ENCODE data around the gene FKBP5. TPM values are rescaled to one million over a fixed set of nuclear protein-coding genes. Genes with fewer than 3 reads are reported as not detected.
"Not testable (repeated sequence)": the region's sequence is repeated elsewhere in the genome, so short reads cannot be mapped to it uniquely, and the experiment has no call there.

The FKBP5 gene
- total RNA-seq, 2 donors from 2014 or later = 133 to 138 TPM

DNA sequence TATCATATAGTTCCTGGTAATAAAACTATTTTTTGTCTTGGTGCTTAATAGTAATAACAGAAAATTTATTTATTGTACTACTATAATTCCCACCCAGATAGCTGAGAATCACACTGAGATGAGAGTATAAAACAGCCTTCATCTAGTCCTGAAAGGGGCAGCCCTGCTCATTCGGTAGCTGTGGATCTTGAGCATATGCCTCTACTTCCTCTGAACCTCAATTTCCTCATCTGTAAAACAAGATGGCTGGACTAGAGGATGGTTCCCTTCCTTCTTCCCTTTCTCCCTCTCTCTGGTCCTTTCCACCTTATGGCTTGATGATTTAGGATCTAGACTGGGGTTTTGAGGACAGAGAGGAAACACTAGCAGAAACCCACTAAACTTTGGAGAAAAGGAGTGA lies 15.0 kb downstream of the FKBP5 start:
- Histone ChIP-seq H3K27ac (no peak overlapping the region), H3K4me1 (peaks cover 80% of the 10 kb centered on the region), H3K36me3 (replicated peaks in 1 of 2; ENCODE audit: insufficient read depth in 1 of 2, low read depth in 2 of 2) (no peaks in the 10 kb centered on the region), H3K4me3 (no peak overlapping the region), H3K9me3 (no peaks in the 10 kb centered on the region), H3K27me3 (no peaks in the 10 kb centered on the region)
- ATAC-seq (no peak), DNase-seq (no peak)
- 60 to 83% methylated on average over 1 of the region's 1 CpG for WGBS, 2 donors
- intact Hi-C loops (cut with DNase I) = no loop called here
- TF ChIP-seq POLR2A (IDR thresholded peaks at IDR 0.05) = no peak

DNA sequence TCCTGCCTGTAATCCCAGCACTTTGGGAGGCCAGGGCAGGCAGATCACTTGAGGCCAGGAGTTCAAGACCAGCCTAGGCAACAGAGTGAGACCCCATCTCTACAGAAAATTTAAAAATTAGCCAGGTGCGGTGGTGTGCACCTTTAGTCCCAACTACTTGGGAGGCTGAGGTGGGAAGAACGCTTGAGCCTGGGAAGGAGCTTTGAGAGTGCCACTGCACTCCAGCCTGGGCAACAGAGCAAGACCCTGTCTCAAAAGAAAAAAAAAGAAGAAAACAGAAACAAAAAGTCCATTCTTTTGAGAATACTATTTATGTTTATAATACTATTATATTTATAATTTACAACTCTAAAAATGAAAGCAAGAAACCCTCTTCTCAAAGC lies 15.4 kb downstream of the FKBP5 start:
- intact Hi-C loops (cut with DNase I); H3K36me3 ChIP-seq (replicated peaks in 1 of 2; ENCODE audit: insufficient read depth in 1 of 2, low read depth in 2 of 2); H3K27ac ChIP-seq; H3K27me3 ChIP-seq; H3K9me3 ChIP-seq; DNase-seq; ATAC-seq; H3K4me3 ChIP-seq: not testable (repeated sequence)
- peaks cover 78% of the 10 kb centered on the region for H3K4me1 ChIP-seq
- WGBS, 2 donors = 93 to 98% methylated on average over 2 of the region's 2 CpGs

DNA sequence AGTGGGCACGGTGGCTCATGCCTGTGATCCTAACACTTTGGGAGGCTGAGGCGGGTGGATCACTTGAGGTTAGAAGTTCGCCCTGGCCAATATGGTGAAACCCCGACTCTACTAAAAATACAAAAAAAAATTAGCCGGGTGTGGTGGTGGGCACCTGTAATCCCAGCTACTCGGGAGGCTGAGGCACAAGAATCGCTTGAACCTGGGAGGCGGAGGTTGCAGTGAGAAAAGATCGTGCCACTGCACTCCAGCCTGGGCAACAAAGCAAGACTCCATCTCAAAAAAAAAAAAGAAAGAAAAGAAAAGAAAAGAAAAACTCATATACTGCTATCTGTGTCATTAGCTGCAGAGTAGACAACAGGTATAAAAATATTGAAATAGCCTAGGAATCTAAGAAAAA lies 18.3 kb downstream of the FKBP5 start:
- ATAC-seq; H3K27me3 ChIP-seq; H3K4me3 ChIP-seq; H3K27ac ChIP-seq; H3K36me3 ChIP-seq (replicated peaks in 1 of 2; ENCODE audit: insufficient read depth in 1 of 2, low read depth in 2 of 2); DNase-seq; intact Hi-C loops (cut with DNase I); H3K9me3 ChIP-seq: not testable (repeated sequence)
- peaks cover 74% of the 10 kb centered on the region for H3K4me1 ChIP-seq
- WGBS, 2 donors = 95 to 96% methylated on average over 9 of the region's 9 CpGs

DNA sequence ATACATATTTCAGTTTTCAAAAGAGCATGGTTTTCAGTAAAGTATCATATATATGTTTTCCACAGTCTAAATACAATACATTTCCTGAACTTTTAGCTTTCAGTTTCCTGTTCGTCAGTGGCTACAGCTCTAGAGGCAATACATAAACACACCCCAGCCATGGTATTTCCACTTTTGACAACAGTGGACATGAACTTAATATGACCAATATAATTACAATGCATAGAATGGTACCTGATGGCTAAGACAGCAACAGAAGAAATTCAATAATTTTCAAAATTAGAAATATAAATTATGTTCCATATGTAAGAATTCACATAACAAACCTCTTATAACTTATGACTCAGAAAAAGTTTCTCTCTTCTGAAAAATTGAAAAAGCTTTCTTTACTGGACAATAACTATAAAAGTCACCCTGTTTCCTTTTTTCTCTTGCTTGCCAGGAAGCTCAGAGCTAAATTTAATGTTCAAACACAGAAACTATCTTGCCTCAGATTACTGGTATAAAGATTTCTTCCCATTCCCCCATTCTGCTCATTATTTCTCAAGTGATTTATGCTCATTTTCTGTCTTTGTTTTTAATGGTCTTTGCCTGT lies 19.2 kb downstream of the FKBP5 start:
- H3K27me3 ChIP-seq = no peaks in the 10 kb centered on the region
- no peaks in the 10 kb centered on the region for H3K36me3 ChIP-seq (replicated peaks in 1 of 2; ENCODE audit: insufficient read depth in 1 of 2, low read depth in 2 of 2)
- TF ChIP-seq, protein P1, sequence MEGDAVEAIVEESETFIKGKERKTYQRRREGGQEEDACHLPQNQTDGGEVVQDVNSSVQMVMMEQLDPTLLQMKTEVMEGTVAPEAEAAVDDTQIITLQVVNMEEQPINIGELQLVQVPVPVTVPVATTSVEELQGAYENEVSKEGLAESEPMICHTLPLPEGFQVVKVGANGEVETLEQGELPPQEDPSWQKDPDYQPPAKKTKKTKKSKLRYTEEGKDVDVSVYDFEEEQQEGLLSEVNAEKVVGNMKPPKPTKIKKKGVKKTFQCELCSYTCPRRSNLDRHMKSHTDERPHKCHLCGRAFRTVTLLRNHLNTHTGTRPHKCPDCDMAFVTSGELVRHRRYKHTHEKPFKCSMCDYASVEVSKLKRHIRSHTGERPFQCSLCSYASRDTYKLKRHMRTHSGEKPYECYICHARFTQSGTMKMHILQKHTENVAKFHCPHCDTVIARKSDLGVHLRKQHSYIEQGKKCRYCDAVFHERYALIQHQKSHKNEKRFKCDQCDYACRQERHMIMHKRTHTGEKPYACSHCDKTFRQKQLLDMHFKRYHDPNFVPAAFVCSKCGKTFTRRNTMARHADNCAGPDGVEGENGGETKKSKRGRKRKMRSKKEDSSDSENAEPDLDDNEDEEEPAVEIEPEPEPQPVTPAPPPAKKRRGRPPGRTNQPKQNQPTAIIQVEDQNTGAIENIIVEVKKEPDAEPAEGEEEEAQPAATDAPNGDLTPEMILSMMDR (IDR thresholded peaks at IDR 0.05) = no peak
- no peak for TF ChIP-seq POLR2A (IDR thresholded peaks at IDR 0.05)
- H3K9me3 ChIP-seq = no peaks in the 10 kb centered on the region
- H3K27ac ChIP-seq = no peak overlapping the region
- 46 to 48% methylated on average over 1 of the region's 1 CpG for WGBS, 2 donors
- intact Hi-C loops (cut with DNase I) = no loop called here
- peaks cover 74% of the 10 kb centered on the region for H3K4me1 ChIP-seq
- ATAC-seq (no peak), DNase-seq (no peak)
- H3K4me3 ChIP-seq = no peak overlapping the region

DNA sequence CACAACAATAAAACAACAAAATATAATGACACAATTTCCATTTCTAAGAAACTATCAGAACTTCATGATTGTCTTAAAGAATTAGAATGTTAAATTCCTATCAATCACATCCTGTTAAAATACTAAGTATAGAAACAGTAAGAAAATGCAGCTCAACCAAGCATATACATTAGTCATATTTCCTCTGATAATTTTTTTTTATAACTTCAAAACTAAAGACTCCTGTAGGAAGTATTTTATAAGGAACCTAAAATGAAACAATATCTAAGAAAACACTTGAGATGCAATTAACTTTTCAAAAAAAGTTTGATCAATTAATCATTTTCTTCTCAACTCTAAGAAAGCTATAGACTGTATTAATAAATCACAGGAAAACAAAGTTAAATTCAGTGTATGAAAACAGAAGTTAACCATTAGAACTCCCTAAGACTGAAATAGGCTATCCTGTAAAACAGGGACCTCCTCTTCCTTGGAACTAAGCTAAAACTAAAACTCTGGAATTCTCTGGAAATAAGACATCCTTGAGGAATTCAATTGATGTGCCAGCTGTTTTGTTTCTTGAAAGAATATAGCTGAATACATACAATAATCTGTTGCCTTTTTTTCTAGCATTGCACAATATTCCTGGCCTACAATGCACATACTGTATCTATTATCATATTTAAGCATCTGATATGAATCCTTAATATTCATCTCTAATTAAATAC lies 19.8 kb downstream of the FKBP5 start:
- H3K4me3 ChIP-seq = no peak overlapping the region
- ATAC-seq (no peak), DNase-seq (no peak)
- no peaks in the 10 kb centered on the region for H3K9me3 ChIP-seq
- H3K36me3 ChIP-seq (replicated peaks in 1 of 2; ENCODE audit: insufficient read depth in 1 of 2, low read depth in 2 of 2) = no peaks in the 10 kb centered on the region
- no peak overlapping the region for H3K27ac ChIP-seq
- H3K27me3 ChIP-seq = no peaks in the 10 kb centered on the region
- intact Hi-C loops (cut with DNase I) = no loop called here
- TF ChIP-seq, protein P1 (IDR thresholded peaks at IDR 0.05) = no peak
- no peak for TF ChIP-seq POLR2A (IDR thresholded peaks at IDR 0.05)
- peaks cover 74% of the 10 kb centered on the region for H3K4me1 ChIP-seq

DNA sequence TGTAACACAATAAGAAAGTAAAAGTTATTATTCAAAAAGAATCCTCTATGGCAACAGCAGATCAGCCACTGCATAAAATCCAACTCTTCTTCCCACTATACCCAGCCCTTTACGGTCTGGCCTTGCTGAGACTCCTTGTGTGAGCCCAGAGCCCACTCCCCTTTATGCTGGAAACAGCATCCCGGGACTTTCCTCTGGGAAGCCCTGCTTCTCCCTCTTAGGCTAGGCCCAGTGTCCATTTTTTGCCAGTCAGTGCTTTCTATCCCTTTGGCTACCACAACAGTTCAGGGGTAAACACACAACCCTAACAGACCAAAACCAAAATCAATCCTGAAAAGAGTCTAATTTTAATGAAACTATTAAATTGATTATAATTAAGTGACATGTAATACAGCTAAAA lies 20.6 kb downstream of the FKBP5 start:
- peaks cover 78% of the 10 kb centered on the region for H3K4me1 ChIP-seq
- no peaks in the 10 kb centered on the region for H3K9me3 ChIP-seq
- no peak for DNase-seq
- H3K36me3 ChIP-seq (replicated peaks in 1 of 2; ENCODE audit: insufficient read depth in 1 of 2, low read depth in 2 of 2) = no peaks in the 10 kb centered on the region
- H3K27ac ChIP-seq = no peak overlapping the region
- H3K27me3 ChIP-seq = no peaks in the 10 kb centered on the region
- 95% methylated on average over 2 of the region's 2 CpGs for WGBS, 2 donors
- no peak for ATAC-seq
- intact Hi-C loops (cut with DNase I) = no loop called here
- no peak overlapping the region for H3K4me3 ChIP-seq
- TF ChIP-seq, protein P1 (IDR thresholded peaks at IDR 0.05) = no peak
- no peak for TF ChIP-seq POLR2A (IDR thresholded peaks at IDR 0.05)
